Activated T-cell treated with anti-CD3 and anti-CD28 coated beads, Interleukin-2, amount 50 U/mL, for 24 hours (primary cell): ENCODE data around the gene RBM17.
"Not testable (repeated sequence)": the region's sequence is repeated elsewhere in the genome, so short reads cannot be mapped to it uniquely, and the experiment has no call there.

Experiments used
- DNase-seq: peaks from one replicate; pipeline ENCODE4 v3.0.0-alpha.2; 2020
- H3K27ac Mint-ChIP-seq: 2 replicates; pipeline ENCODE4 v1.8.0; 2020; ENCODE audit warnings: mild to moderate bottlenecking, mixed read lengths
- H3K27me3 Mint-ChIP-seq: 2 replicates; pipeline ENCODE4 v1.8.0; 2020; ENCODE audit warnings: mixed read lengths
- H3K36me3 Mint-ChIP-seq: 2 replicates; pipeline ENCODE4 v1.8.0; 2020; ENCODE audit warnings: low read depth, mixed read lengths
- H3K4me1 Mint-ChIP-seq: 2 replicates; pipeline ENCODE4 v1.8.0; 2020; ENCODE audit warnings: low read depth, mixed read lengths
- H3K4me3 Mint-ChIP-seq: 2 replicates; pipeline ENCODE4 v1.8.0; 2020; ENCODE audit warnings: mild to moderate bottlenecking, moderate library complexity, mixed read lengths
- H3K9me3 Mint-ChIP-seq: 2 replicates; pipeline ENCODE4 v1.8.0; 2020; ENCODE audit warnings: mixed read lengths

Gene RBM17

DNA sequence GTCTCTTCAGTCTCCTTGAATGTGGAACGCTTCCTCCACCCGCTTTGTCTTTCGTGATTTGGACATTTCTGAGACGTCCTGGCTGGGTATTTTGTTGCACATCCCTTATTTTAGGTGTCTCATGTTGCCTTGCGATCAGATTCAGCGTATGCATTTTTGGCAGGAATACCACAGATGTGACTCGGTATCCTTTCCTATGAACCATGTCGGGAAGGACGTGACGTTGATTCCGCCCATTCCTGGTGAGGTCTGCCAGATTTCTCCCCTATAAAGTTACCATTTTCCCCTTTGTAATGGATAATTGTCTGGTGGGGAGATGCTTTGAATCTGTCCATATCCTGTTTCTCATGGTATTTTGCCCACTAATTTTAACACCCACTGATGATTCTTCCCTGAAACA, 49.6 kb downstream of the RBM17 start:
- no peaks in the 10 kb centered on the region for H3K27me3 Mint-ChIP-seq
- no peaks in the 10 kb centered on the region for H3K9me3 Mint-ChIP-seq
- no peak overlapping the region for H3K27ac Mint-ChIP-seq
- H3K36me3 Mint-ChIP-seq: no peaks in the 10 kb centered on the region
- H3K4me3 Mint-ChIP-seq: no peak overlapping the region
- peaks cover 91% of the 10 kb centered on the region for H3K4me1 Mint-ChIP-seq
- no peak for DNase-seq

DNA sequence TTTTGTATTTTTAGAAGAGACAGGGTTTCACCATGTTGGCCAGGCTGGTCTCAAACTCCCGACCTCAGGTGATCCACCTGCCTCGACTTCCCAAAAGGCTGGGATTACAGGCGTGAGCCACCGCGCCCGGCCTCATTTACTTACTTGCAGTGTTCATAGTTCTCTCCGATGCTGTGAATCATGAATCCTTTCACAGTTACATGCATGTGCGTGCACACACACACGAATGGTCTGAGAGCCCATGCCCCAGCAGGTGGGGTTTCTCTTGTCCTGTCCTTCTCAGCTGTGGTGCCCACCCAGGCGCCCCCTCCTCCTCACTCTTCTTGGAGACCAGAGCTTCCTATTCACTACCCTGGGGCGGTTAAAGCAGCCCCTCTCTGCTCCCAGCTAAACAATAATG, 50.6 kb downstream of the RBM17 start:
- Mint-ChIP-seq H3K4me1 (peaks cover 96% of the 10 kb centered on the region), H3K9me3 (no peaks in the 10 kb centered on the region), H3K4me3 (no peak overlapping the region), H3K36me3 (no peaks in the 10 kb centered on the region), H3K27me3 (no peaks in the 10 kb centered on the region), H3K27ac (peak overlapping the region; percentile 8)
- DNase-seq: no peak

GRCh38 chr10:6140141-6140841, 51.5 kb downstream of the RBM17 start:
- H3K27ac Mint-ChIP-seq: peak overlapping the region; percentile 97
- H3K27me3 Mint-ChIP-seq: no peaks in the 10 kb centered on the region
- peak; percentile 61 for DNase-seq
- H3K4me3 Mint-ChIP-seq: peak overlapping the region; percentile 67
- no peaks in the 10 kb centered on the region for H3K36me3 Mint-ChIP-seq
- H3K4me1 Mint-ChIP-seq: peaks cover 88% of the 10 kb centered on the region
- no peaks in the 10 kb centered on the region for H3K9me3 Mint-ChIP-seq

GRCh38 chr10:6140965-6141295, 52.1 kb downstream of the RBM17 start:
- peak; percentile 59 for DNase-seq
- Mint-ChIP-seq H3K4me3 (peak overlapping the region; percentile 67), H3K9me3 (no peaks in the 10 kb centered on the region), H3K27ac (peak overlapping the region; percentile 97), H3K4me1 (peaks cover 84% of the 10 kb centered on the region), H3K36me3 (peaks cover 3% of the 10 kb centered on the region), H3K27me3 (no peaks in the 10 kb centered on the region)

GRCh38 chr10:6141296-6142151, 52.7 kb downstream of the RBM17 start:
- Mint-ChIP-seq H3K27me3 (no peaks in the 10 kb centered on the region), H3K4me3 (peak overlapping the region; percentile 67), H3K9me3 (no peaks in the 10 kb centered on the region), H3K27ac (peak overlapping the region; percentile 97), H3K4me1 (peaks cover 84% of the 10 kb centered on the region), H3K36me3 (peaks cover 9% of the 10 kb centered on the region)
- peak; percentile 78 for DNase-seq

DNA sequence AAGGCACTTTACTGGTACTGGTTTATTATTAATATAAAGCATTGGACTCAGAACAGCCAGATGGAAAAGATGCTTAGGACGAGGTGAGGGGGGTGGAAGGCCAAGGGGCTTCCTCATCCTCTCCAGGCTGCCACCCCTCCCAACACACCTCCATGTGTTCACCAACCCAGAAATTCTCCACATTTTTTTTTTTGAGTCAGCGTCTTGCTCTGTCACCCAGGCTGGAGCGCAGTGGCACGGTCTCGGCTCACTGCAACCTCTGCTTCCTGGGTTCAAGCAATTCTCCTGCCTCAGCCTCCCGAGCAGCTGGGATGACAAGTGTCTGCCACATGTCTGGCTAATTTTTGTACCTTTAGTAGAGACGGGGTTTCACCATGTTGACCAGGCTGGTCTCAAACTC, 53.4 kb downstream of the RBM17 start:
- peaks cover 84% of the 10 kb centered on the region for H3K4me1 Mint-ChIP-seq
- peak overlapping the region; percentile 97 for H3K27ac Mint-ChIP-seq

GRCh38 chr10:6142644-6143043, 53.8 kb downstream of the RBM17 start:
- peak overlapping the region; percentile 97 for H3K27ac Mint-ChIP-seq
- no peaks in the 10 kb centered on the region for H3K27me3 Mint-ChIP-seq
- H3K36me3 Mint-ChIP-seq: peaks cover 20% of the 10 kb centered on the region
- H3K4me3 Mint-ChIP-seq: peak overlapping the region; percentile 67
- H3K9me3 Mint-ChIP-seq: no peaks in the 10 kb centered on the region
- DNase-seq: no peak
- H3K4me1 Mint-ChIP-seq: peaks cover 84% of the 10 kb centered on the region

More for the DNA sequence above, 53.4 kb downstream of the RBM17 start:
- Mint-ChIP-seq H3K36me3 (peaks cover 16% of the 10 kb centered on the region), H3K4me3 (peak overlapping the region; percentile 67)
- not testable (repeated sequence) for DNase-seq, H3K9me3 Mint-ChIP-seq, H3K27me3 Mint-ChIP-seq

DNA sequence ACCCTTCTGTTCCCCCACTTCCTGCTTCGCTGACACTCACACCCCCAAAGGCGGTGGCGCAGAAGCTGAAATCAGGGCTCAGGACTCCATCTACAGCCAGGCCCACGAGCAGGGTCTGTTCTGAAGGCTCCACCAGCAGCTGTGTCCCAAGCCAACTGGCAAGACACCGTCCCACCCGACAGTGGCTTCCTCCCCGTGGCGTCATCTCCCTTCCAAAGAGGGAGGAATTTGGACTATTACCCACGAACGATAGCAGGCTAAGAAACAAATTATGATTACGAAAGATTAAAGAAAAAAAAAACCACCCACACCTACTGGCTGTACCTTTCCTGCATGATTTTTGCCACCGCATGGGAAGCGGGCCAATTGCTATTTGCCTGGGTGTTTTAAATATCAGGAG, 54.3 kb downstream of the RBM17 start:
- H3K36me3 Mint-ChIP-seq: peaks cover 26% of the 10 kb centered on the region
- DNase-seq: no peak
- H3K4me3 Mint-ChIP-seq: peak overlapping the region; percentile 33
- H3K9me3 Mint-ChIP-seq: no peaks in the 10 kb centered on the region
- peaks cover 84% of the 10 kb centered on the region for H3K4me1 Mint-ChIP-seq
- H3K27ac Mint-ChIP-seq: peak overlapping the region; percentile 38
- H3K27me3 Mint-ChIP-seq: no peaks in the 10 kb centered on the region

DNA sequence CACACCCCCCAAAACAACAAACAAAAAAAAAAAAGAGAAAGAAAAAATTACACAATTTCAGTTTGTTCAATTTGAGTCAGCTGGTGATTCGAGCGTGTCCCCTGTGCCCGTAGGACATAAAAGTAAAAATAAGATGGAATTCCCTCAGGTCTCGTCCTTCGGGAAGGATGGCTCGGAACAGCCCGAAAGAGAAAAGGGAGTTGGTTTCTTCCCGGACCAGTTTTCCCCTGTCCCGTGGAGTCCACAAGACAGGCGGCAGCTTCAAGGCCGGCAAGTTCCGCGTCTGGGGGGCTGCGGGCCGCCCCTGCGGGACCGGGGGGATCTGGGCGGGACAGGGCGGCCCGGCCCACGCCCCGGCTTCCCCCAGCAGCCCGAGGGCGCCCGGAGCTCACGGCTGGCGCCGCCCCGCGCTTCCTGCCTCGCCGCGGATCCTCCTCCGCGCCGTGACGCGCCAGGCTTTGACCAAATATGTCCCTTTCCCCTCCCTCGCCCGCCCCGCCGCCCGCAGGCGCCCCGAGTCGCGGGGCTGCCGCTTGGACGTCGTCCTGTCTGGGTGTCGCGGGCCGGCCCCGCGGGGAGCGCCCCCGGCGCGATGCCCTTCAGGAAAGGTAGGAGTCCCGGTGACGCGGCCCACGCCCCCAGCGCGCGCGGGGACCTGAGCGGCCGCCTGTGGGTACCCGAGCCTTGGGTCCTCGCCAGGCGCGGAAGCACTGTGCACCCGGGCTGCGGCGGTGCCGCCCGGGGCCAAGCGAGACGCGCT, 55.8 kb downstream of the RBM17 start:
- peaks cover 84% of the 10 kb centered on the region for H3K4me1 Mint-ChIP-seq

GRCh38 chr10:6145166-6145987, 56.5 kb downstream of the RBM17 start:
- Mint-ChIP-seq H3K9me3 (no peaks in the 10 kb centered on the region), H3K27ac (peak overlapping the region; percentile 87), H3K4me1 (peaks cover 83% of the 10 kb centered on the region), H3K27me3 (no peaks in the 10 kb centered on the region), H3K4me3 (peak overlapping the region; percentile 84), H3K36me3 (peaks cover 42% of the 10 kb centered on the region)
- DNase-seq: no peak

More for the DNA sequence above, 55.8 kb downstream of the RBM17 start:
- Mint-ChIP-seq H3K27me3 (no peaks in the 10 kb centered on the region), H3K27ac (peak overlapping the region; percentile 90), H3K9me3 (no peaks in the 10 kb centered on the region), H3K36me3 (peaks cover 35% of the 10 kb centered on the region), H3K4me3 (peak overlapping the region; percentile 84)
- DNase-seq: peak; percentile 93

DNA sequence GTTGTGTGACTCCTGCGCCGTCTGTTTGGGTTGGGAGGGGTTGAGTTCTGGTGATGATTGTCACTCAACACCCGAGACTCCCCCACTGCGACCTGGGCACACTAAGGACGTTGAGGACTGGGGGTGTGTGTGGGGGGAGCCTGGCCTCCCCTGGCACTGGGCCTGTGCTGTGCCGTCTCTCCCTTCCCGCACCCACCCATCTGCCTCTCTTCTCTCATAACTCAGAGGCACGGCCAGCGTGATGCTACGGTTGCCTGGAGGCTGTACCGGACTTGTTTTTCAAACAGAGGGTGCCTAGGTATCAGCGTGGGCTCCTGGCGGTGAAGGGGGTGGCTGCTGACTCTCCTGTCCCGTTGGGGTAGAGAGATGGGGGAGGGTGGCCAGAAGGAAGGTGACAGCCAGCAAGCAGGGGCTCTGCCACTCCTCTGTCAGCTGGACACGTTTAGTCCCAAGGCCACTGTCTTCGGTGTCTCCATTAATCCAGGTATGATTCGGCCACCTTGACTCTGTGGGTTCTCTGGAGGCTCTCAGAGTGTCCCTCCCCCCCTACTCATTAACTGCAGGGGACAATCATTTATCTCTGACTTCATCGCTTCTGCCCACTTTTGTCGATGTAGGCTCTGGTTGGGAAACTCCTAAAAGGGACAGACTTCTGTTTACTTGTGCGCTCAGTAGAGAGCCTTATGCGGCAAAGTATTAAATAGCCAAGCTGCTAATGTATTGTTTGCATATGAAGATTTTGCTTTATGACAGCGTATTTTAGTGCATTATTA, 57.4 kb downstream of the RBM17 start:
- peaks cover 49% of the 10 kb centered on the region for H3K36me3 Mint-ChIP-seq
- no peaks in the 10 kb centered on the region for H3K9me3 Mint-ChIP-seq
- H3K4me1 Mint-ChIP-seq: peaks cover 82% of the 10 kb centered on the region
- peak overlapping the region; percentile 84 for H3K4me3 Mint-ChIP-seq
- H3K27me3 Mint-ChIP-seq: no peaks in the 10 kb centered on the region
- DNase-seq: no peak
- peak overlapping the region; percentile 76 for H3K27ac Mint-ChIP-seq

GRCh38 chr10:6146921-6147320, 58.1 kb downstream of the RBM17 start:
- Mint-ChIP-seq H3K4me3 (peak overlapping the region; percentile 84), H3K27ac (peak overlapping the region; percentile 47), H3K9me3 (no peaks in the 10 kb centered on the region), H3K36me3 (peaks cover 56% of the 10 kb centered on the region), H3K4me1 (peaks cover 79% of the 10 kb centered on the region), H3K27me3 (no peaks in the 10 kb centered on the region)
- DNase-seq: no peak

DNA sequence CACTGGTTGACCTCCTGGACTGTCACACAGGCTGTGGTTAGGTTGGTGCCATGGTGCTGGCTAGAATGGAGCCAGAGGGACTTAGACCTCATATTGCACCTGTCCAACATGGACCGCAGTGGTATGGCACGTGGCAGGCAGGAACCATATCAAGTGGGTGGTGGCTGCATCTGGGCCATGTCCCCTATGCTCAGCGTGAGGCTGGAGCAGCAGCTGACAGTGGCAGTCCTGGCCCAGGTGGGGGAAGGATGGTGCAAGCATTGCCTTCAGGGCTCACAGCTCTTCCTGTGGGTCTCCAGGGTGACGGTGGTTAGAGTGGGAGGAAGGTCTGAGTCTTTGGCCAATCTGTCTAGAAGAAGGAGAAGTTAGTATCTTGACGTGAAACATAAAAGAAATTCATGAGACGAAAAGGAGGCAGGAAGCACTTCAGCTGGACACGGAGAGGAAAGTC, 59.4 kb downstream of the RBM17 start:
- Mint-ChIP-seq H3K27ac (peak overlapping the region; percentile 2), H3K4me1 (peaks cover 66% of the 10 kb centered on the region), H3K9me3 (no peaks in the 10 kb centered on the region), H3K27me3 (no peaks in the 10 kb centered on the region), H3K36me3 (peaks cover 61% of the 10 kb centered on the region), H3K4me3 (peak overlapping the region; percentile 3)
- DNase-seq: no peak
